NCI-H2227 (cell line): Measurements from ENCODE around the gene ITPR3.
A peak's percentile ranks its signal among the peaks of the same experiment; 100 is the strongest.

Source experiments
- DNase-seq: peaks from one replicate; lab custom pipeline; 2025; ENCODE audit not compliant: unreplicated experiment; lab: John Stamatoyannopoulos, UW

ITPR3 gene

DNA sequence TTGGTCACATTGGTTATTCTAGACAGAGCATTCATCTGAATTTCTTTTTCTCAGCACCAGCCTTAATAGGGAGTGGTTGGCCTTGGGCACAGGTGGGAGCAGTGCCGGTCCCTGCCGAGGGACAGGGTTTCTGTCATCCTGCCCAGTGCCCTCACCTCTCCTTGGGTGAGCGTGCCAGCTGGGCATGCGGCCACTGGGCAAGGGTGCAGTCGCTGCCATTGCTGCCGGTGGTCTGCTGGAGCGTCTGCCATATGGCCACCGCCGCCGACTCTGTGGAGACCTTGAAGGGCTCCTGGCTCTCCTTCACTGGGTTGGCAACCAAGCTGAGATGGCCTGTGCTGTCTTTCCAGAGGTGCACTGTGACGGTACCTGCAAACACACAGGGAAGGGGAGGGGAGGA is 106.8 kb downstream of the ITPR3 start:
- DNase-seq: no peak

GRCh38 chr6:33728438-33728837 is 107.3 kb downstream of the ITPR3 start:
- DNase-seq: no peak

GRCh38 chr6:33729059-33729458 is 107.9 kb downstream of the ITPR3 start:
- no peak for DNase-seq

GRCh38 chr6:33730611-33731010 is 109.5 kb downstream of the ITPR3 start:
- no peak for DNase-seq

DNA sequence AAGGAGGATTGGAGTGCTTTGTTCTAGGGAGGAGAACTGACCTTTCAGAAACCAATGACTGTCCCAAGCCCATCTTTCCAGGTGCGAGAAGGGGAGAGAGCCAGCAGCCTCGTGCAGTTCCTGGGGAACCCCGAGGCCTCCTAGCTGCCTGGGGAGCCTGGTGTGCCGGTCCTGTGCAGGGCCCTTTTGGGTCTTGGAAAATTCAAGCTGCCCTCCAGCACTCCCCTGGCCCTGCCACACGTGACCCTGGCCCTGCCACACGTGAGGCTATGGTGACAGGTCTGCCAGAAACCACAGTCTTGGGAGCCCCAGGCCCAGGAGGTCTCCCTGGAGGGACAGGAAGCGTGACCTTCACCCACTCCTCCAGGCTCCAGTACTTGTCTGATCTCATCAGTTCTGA is 109.9 kb downstream of the ITPR3 start:
- no peak for DNase-seq

GRCh38 chr6:33731751-33732282 is 110.7 kb downstream of the ITPR3 start:
- DNase-seq: no peak

DNA sequence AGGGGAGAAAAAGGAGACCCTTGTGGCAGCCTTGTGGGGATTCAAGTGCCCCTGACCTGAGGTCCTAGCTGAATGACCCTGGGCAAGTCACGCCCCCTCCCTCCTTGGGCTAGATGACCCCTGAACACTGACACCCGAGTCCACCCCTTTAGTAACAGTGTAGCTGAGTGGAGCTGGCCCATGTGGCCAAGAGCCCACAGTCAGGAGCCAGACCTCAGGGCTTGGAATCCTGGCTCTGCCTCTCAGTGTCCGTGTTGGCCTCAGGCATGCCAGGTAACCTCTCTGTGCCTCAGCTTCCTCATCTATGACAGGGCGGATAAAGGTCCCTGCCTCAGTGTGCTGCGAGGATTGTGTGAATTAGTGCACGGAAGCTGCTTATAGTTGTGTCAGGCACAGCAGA is 111.3 kb downstream of the ITPR3 start:
- no peak for DNase-seq

DNA sequence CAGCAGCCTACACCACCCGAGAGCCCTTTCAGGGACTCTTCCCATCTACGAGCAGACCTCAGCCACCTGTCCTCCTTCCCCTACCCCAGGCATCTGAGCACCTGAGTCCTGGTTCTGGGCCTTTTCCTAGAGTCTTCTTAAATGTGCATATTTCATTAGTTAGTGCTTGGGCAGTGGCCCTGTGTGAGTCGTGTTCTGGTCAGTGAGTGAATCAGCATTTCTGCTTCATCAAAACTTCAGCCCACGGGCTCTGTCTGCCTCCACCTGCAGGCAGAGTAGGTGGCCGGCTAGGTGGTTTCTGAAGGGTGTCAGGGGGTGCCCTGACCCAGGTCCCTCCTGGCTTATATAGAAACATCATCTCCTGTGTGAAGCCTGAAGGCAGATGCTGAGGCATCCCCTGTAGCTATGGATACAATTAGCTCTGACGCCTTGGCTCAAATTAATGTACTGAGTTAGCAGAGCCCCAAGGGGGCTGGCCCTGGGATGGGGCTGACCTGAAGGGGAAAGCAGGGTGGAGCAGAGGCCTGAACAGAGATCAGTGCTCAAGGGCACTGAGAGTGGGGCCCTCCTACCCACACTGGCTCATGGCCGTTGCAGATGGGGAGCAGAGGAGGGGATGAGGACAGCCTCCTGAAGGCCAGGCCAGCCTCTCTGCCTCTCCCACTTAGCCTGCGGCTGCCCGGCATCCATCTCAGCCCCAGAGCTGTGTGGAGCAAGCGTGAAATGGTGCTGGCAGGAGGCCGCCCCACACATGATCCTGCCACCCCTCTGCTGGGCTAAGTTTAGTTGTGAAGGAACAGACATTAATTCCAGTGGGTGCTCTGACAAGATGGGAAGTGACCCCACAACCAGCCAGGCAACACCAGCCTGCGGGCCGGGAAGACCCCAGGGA is 111.9 kb downstream of the ITPR3 start:
- DNase-seq: no peak

DNA sequence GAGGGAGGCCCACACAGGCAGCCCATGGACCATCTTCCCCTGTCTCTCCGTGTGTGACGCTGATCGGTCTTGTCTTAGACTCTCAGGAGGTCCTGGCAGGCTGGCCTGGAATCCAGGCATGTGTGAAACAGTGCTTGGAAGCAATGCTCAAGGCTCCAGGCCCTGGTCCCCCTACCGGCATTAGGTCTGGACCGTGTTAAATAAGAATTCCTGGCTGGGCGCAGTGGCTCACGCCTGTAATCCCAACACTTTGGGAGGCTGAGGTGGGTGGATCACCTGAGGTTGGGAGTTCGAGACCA is 112.5 kb downstream of the ITPR3 start:
- no peak for DNase-seq

GRCh38 chr6:33735216-33735615 is 114.1 kb downstream of the ITPR3 start:
- no peak for DNase-seq

GRCh38 chr6:33737267-33738026 is 116.3 kb downstream of the ITPR3 start:
- no peak for DNase-seq

DNA sequence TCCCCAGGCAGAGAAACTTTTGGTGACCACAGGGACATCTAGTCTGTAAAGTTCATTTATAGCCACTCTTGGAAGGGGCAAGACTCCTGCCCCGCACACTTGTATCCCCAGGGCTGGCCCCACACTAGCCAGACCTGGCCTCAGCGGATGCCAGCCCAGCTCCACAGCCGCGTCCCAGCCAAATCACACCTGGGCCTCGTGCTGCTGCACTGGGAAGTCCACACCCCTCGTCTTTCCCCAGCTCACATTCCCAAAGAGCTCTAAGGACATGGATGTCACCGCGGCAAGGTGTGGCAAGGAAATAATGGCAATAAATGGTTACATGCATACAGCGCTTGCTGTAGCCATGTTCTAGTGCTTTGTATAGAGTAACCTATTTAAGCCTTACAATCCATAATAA is 117.0 kb downstream of the ITPR3 start:
- DNase-seq: no peak

GRCh38 chr6:33738879-33739278 is 117.8 kb downstream of the ITPR3 start:
- DNase-seq: no peak

- no peak for DNase-seq
Observed at GRCh38 chr6:33739571-33739970, 118.4 kb downstream of the ITPR3 start.

- no peak for DNase-seq
Observed at GRCh38 chr6:33740204-33740608, 119.1 kb downstream of the ITPR3 start.

GRCh38 chr6:33740794-33741193 is 119.7 kb downstream of the ITPR3 start:
- DNase-seq: no peak

DNA sequence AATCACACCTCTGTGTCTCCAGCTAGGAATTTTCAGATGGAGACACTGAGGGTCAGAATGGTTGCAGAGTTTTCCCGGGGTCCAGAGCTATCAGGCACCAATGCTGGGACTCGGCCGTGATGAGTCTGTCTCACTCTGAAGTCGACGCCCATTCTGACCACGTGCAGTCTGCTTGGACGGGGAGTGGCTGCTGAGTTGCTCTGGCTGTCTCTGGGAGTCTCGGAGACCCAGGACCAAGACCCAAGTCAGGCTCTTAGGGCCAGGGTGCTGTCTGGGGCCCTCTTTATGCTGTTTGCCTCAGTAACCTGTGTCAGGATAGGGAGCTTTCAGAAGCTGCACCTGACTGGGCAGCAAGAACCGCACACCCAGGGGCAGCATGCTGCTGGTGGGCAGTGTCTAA is 121.0 kb downstream of the ITPR3 start:
- peak; percentile 15 for DNase-seq

- DNase-seq: peak; percentile 35
Observed at GRCh38 chr6:33742837-33743236, 121.7 kb downstream of the ITPR3 start.

- DNase-seq: peak; percentile 83
Observed at GRCh38 chr6:33744001-33744848, 123.1 kb downstream of the ITPR3 start.

GRCh38 chr6:33744895-33745546 is 123.9 kb downstream of the ITPR3 start:
- DNase-seq: no peak

DNA sequence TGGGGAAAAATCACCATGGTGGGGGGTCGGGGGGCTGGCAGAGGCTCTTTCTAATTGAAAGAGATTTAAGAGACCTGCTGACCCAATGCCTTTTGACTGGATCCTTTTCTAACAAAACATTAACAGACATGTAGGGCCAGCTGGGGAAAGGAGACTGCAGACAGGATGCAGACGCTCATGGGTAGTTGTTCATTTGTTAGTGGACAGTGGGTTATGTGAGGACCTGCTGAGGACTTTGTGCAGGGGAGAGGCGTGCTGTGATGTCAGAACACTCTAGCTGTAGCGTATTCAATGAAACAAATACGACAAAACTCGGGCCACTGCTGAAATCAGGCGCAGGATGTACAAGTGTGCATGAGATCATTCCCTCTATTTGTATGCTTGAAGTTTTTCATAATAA is 124.4 kb downstream of the ITPR3 start:
- DNase-seq: no peak
